Upper lobe of left lung (tissue), 4 donors: ENCODE measurements around the gene PRKCE.

Experiments used
- POLR2A ChIP-seq, 4 donors: fragments of 450-650 bp; IDR thresholded peaks; one replicate each; pipeline ENCODE4 v1.5.1; 2016 to 2017; ENCODE audit warnings: antibody characterized with exemption in 4 of 4, mild to moderate bottlenecking in 2 of 4
- POLR2AphosphoS5 ChIP-seq, 2 donors: sonication (generic); formaldehyde crosslinking; IDR thresholded peaks; one replicate each; pipeline ENCODE4 v1.5.1; 2017; ENCODE audit warnings: antibody characterized with exemption in 2 of 2
- TF ChIP-seq, protein P1 (sequence below), 6 experiments: fragments of 450-650 bp in 4 of 6; fragments of 200-600 bp in 2 of 6; sonication (generic) in 2 of 6; IDR thresholded peaks; one replicate each; pipeline ENCODE4 v1.5.1; 2016 to 2019; ENCODE audit warnings: antibody characterized with exemption in 6 of 6

DNA sequence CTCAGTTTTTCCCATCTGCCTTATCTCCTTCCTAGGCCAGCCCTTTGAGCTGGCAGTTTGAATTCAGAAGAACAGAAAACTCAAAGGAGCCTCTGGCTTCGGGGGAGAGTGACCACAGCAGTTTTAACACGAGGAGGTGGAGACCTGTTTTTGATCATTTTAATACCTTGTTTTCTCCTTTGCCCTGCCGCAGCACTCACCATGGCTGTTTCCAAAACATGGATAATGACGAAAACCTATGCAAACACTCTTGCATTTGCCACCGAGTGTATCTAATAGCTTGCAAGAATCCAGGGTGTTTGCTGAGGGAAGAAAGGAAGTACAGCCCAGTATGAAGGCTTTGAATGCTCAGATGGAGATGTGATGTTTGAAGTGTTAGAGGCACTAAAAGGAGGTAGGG is 167.1 kb downstream of the PRKCE start:
- TF ChIP-seq, protein P1, sequence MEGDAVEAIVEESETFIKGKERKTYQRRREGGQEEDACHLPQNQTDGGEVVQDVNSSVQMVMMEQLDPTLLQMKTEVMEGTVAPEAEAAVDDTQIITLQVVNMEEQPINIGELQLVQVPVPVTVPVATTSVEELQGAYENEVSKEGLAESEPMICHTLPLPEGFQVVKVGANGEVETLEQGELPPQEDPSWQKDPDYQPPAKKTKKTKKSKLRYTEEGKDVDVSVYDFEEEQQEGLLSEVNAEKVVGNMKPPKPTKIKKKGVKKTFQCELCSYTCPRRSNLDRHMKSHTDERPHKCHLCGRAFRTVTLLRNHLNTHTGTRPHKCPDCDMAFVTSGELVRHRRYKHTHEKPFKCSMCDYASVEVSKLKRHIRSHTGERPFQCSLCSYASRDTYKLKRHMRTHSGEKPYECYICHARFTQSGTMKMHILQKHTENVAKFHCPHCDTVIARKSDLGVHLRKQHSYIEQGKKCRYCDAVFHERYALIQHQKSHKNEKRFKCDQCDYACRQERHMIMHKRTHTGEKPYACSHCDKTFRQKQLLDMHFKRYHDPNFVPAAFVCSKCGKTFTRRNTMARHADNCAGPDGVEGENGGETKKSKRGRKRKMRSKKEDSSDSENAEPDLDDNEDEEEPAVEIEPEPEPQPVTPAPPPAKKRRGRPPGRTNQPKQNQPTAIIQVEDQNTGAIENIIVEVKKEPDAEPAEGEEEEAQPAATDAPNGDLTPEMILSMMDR (IDR thresholded peaks at IDR 0.05), result no peak
- no peak for TF ChIP-seq POLR2AphosphoS5 (IDR thresholded peaks at IDR 0.05)
- no peak for TF ChIP-seq POLR2A (IDR thresholded peaks at IDR 0.05)
